CD4-positive, alpha-beta T cell treated with Interleukin-12 subunit alpha and Interleukin-12 subunit beta, for 1 hour (primary cell): ENCODE results near the gene TP53BP1.
A peak's percentile ranks its signal among the peaks of the same experiment; 100 is the strongest.
"Not testable (repeated sequence)": the region's sequence is repeated elsewhere in the genome, so short reads cannot be mapped to it uniquely, and the experiment has no call there.

Experiments
- DNase-seq: peaks from one replicate; pipeline ENCODE4 v3.0.0-alpha.2; 2020

TP53BP1 gene

GRCh38 chr15:43492673-43493601 is at the start of gene TP53BP1:
TSS of gene TP53BP1 (minus strand) at chr15:43493156. CDS start at chr15:43493043, 113 bp downstream.
- peak; percentile 95 for DNase-seq

- DNase-seq, result no peak
Observed at GRCh38 chr15:43541785-43542184, 48.8 kb upstream of the TP53BP1 start.

DNA sequence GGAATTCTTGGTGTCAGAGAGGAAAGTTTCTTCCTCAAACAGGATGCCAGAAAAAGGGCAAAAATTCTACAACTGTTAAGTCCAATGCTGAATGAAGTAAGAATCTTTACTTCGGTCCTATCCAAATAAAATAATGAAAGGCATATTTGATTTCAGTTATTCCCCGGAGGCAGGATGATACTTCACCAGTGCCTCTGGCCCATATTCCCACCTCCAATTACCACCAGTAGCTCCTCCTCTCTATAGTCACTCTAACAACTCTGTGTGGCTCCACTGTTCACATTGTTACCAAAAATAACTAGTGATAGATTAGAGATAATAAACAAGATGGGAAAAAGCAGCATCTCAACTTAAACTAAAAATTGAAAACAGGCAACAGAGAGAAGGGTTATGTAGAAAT is 45.1 kb upstream of the TP53BP1 start:
- no peak for DNase-seq

DNA sequence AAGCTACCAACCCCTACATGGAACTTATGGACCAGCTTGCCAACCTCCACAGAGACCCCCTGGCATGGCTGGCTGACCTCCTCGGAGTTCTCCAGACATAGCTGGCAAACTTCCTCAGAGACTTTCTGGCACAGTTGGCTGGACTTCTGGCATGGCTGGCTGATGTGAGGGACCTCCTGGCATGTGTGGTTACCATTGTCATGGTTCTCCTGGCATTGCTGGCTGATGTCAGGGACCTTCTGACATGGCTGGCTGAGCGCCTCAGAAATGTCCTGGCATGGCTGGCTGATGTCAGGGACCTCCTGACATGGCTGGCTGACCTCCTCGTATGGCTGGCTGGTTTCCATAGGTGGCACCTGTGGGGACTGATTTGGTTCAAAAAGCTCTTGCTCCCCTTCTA is 41.9 kb upstream of the TP53BP1 start:
- no peak for DNase-seq

- DNase-seq, result not testable (repeated sequence)
Observed at GRCh38 chr15:43532826-43533225, 39.9 kb upstream of the TP53BP1 start.

DNA sequence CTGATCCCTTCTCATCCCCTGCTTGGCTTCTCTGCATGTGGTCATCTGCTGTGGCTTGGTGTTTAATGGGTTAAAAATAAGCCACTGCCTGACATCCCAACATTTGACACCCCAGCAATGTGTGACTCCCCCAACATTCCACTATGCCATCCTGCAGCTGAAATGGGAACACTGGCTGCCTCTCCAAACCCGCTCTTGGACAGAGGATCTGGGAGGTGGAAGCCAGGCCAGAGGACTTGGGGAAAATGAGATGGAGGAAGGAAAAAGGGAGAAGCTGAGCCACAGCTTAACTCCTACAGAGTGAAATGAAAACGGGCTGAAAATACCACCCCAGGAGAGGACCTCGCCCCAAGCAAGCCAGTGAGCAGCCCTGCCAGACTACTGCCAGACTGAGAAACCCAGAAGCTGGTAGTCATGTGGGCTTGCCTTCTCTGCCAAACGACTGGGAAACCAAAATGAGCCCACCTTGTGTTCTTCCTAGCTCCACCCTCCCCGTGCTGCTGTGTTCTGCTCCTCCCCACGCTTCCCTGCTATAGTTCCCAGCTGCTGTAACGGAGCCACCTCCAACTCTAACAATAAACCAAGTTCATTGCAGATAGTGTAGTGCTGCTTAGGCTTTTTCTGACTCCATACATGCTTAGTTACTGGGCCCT is 38.2 kb upstream of the TP53BP1 start:
- no peak for DNase-seq

- DNase-seq, result no peak
Observed at GRCh38 chr15:43529587-43530345, 36.8 kb upstream of the TP53BP1 start.

- no peak for DNase-seq
Observed at GRCh38 chr15:43529141-43529540, 36.2 kb upstream of the TP53BP1 start.

GRCh38 chr15:43528542-43529007 is 35.6 kb upstream of the TP53BP1 start:
- DNase-seq, result no peak

DNA sequence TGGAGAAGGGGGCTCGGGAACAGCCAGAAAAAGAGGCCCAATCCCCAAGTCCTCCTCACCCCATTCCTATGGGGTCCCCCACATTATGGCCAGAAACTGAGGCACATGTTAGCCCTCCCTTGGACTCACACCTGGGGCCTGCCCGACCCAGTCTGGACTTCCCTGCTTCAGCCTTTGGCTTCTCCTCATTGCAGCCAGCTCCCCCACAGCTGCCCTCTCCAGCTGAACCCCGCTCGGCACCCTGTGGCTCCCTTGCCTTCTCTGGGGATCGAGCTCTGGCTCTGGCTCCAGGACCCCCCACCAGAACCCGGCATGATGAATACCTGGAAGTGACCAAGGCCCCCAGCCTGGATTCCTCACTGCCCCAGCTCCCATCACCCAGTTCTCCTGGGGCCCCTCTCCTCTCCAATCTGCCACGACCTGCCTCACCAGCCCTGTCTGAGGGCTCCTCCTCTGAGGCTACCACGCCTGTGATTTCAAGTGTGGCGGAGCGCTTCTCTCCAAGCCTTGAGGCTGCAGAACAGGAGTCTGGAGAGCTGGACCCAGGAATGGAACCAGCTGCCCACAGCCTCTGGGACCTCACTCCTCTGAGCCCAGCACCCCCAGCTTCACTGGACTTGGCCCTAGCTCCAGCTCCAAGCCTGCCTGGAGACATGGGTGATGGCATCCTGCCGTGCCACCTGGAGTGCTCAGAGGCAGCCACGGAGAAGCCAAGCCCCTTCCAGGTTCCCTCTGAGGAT is 35.0 kb upstream of the TP53BP1 start:
- DNase-seq, result no peak

DNA sequence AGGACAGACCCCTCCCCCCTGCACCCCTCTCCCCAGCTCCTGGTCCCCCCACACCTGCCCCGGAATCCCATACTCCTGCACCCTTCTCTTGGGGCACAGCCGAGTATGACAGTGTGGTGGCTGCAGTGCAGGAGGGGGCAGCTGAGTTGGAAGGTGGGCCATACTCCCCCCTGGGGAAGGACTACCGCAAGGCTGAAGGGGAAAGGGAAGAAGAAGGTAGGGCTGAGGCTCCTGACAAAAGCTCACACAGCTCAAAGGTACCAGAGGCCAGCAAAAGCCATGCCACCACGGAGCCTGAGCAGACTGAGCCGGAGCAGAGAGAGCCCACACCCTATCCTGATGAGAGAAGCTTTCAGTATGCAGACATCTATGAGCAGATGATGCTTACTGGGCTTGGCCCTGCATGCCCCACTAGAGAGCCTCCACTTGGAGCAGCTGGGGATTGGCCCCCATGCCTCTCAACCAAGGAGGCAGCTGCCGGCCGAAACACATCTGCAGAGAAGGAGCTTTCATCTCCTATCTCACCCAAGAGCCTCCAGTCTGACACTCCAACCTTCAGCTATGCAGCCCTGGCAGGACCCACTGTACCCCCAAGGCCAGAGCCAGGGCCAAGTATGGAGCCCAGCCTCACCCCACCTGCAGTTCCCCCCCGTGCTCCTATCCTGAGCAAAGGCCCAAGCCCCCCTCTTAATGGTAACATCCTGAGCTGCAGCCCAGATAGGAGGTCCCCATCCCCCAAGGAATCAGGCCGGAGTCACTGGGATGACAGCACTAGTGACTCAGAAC is 34.3 kb upstream of the TP53BP1 start:
- no peak for DNase-seq

DNA sequence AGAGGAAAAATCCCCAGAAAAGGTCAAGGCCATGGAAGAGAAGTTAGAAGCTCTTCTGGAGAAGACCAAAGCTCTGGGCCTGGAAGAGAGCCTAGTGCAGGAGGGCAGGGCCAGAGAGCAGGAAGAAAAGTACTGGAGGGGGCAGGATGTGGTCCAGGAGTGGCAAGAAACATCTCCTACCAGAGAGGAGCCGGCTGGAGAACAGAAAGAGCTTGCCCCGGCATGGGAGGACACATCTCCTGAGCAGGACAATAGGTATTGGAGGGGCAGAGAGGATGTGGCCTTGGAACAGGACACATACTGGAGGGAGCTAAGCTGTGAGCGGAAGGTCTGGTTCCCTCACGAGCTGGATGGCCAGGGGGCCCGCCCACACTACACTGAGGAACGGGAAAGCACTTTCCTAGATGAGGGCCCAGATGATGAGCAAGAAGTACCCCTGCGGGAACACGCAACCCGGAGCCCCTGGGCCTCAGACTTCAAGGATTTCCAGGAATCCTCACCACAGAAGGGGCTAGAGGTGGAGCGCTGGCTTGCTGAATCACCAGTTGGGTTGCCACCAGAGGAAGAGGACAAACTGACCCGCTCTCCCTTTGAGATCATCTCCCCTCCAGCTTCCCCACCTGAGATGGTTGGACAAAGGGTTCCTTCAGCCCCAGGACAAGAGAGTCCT is 33.4 kb upstream of the TP53BP1 start:
- DNase-seq, result no peak

- DNase-seq, result no peak
Observed at GRCh38 chr15:43525131-43525530, 32.2 kb upstream of the TP53BP1 start.

DNA sequence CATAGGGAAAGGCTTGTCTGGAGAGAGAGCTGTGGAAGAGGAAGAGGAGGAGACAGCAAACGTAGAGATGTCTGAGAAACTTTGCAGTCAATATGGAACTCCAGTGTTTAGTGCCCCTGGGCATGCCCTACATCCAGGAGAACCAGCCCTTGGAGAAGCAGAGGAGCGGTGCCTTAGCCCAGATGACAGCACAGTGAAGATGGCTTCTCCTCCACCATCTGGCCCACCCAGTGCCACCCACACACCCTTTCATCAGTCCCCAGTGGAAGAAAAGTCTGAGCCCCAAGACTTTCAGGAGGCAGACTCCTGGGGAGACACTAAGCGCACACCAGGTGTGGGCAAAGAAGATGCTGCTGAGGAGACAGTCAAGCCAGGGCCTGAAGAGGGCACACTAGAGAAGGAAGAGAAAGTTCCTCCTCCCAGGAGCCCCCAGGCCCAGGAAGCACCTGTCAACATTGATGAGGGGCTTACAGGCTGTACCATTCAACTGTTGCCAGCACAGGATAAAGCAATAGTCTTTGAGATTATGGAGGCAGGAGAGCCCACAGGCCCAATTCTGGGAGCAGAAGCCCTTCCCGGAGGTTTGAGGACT is 31.4 kb upstream of the TP53BP1 start:
- no peak for DNase-seq

GRCh38 chr15:43523646-43524045 is 30.7 kb upstream of the TP53BP1 start:
- no peak for DNase-seq

DNA sequence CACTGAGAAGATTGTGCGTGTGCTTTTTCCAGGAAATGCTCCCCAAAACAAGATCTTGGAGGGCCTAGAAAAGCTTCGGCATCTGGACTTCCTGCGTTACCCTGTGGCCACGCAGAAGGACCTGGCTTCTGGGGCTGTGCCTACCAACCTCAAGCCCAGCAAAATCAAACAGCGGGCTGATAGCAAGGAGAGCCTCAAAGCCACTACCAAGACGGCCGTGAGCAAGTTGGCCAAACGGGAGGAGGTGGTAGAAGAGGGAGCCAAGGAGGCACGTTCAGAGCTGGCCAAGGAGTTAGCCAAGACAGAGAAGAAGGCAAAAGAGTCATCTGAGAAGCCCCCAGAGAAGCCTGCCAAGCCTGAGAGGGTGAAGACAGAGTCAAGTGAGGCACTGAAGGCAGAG is 29.3 kb upstream of the TP53BP1 start:
- DNase-seq, result no peak

- no peak for DNase-seq
Observed at GRCh38 chr15:43521419-43521818, 28.5 kb upstream of the TP53BP1 start.

GRCh38 chr15:43520138-43520537 is 27.2 kb upstream of the TP53BP1 start:
- no peak for DNase-seq

DNA sequence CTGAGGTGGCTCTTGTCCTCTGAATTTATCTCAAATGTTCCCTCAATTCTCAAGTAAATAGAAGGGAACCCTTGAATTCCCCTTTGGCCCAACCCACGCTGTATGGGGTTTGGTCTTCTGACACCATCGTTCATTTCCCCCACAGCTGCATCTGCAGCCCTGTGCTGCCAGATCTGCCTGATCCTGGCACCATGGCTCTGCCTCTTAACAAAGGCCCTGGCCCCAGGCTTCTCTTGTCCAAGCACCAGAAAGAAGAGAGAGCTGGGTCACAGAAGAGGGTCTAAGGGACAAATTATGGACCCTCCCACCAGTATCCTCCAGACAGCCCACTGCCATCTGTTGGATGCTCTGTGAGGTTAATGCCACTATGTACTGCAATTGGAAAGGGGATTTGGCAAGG is 26.2 kb upstream of the TP53BP1 start:
- no peak for DNase-seq

DNA sequence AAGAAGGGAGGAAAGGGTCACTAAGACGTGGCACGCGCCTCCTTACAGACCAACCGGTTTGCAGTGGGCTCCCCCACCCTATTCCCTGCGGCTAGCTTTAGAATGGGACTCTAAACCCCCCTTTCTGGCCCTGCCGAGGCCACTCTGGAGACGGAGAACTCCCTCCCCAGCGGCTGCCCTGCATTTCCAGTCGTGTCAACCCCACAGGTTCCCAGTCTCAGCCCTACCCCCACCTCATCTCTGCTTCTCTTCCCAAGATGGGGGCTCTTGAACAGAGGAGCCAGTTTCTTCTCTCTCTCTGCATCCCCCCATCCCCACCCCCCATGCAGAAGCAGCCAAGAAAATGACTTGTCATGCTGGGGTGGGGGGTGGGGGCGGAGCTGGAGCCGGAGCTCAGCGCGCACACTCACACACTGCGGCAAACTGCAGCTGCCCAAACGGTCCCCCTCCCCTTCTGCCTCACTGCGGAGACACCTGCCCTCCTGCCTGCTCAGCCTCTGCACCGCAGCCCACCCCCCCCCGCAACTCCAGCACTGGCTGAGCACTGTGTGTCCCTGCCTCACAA is 25.3 kb upstream of the TP53BP1 start:
- DNase-seq, result no peak
